Measurements from ENCODE around the gene PRUNE1.

Gene PRUNE1

GRCh38 chr1:151006327-151007052, 1.8 kb upstream of the PRUNE1 start, which contains the start of gene MINDY1:
Gene MINDY1, minus strand, starts transcription at chr1:151006902. Its CDS starts 4,285 bp downstream, at chr1:151002617.
- H3K4me3 ChIP-seq (ENCODE audit: low read length) = peak within 1 kb of the TSS; percentile 83
- no peaks in the 10 kb centered on the region for H3K36me3 ChIP-seq (ENCODE audit: insufficient read depth, low read length)
- WGBS = 13% methylated on average over 18 of the region's 18 CpGs
- H3K27me3 ChIP-seq (ENCODE audit: insufficient read depth, low read length) = no peaks in the 10 kb centered on the region
- H3K4me1 ChIP-seq (ENCODE audit: insufficient read depth, low read length) = peaks cover 22% of the 10 kb centered on the region
- peak within 1 kb of the TSS; percentile 62 for H3K9ac ChIP-seq (ENCODE audit: low read depth, low read length)
- H3K9me3 ChIP-seq (ENCODE audit: insufficient read depth, low read depth, low read length) = no peaks in the 10 kb centered on the region
- H3K27ac ChIP-seq (ENCODE audit: low read depth, low read length) = peak within 1 kb of the TSS; percentile 68; the same call in 1 of the 2 replicates

DNA sequence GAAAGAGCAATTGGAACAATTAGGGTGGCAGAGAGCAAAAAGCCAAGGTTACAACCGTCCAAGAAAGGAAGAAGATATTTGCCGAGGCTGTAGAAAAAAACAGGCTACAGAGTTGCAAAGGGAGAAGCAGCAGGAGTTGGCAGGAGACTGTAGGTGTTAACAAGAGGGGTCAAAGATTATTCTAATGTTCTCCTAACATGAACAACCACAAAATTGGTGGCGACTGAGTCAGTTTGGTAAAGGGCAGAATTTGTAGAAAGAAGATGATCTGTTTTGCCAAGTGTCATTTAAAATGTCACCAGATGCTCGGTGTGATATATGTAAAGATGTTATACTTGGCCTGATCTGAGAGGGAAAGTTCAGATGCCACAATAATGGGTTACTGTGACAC, 401 bp upstream of the PRUNE1 start:
- 29% methylated on average over 4 of the region's 4 CpGs for WGBS
- Histone ChIP-seq H3K27me3 (ENCODE audit: insufficient read depth, low read length) (no peaks in the 10 kb centered on the region), H3K9ac (ENCODE audit: low read depth, low read length) (peak overlapping the region; percentile 62), H3K9me3 (ENCODE audit: insufficient read depth, low read depth, low read length) (no peaks in the 10 kb centered on the region), H3K36me3 (ENCODE audit: insufficient read depth, low read length) (no peaks in the 10 kb centered on the region), H3K27ac (ENCODE audit: low read depth, low read length) (peak overlapping the region; percentile 68; the same call in 1 of the 2 replicates), H3K4me1 (ENCODE audit: insufficient read depth, low read length) (peaks cover 22% of the 10 kb centered on the region), H3K4me3 (ENCODE audit: low read length) (peak overlapping the region; percentile 83)

DNA sequence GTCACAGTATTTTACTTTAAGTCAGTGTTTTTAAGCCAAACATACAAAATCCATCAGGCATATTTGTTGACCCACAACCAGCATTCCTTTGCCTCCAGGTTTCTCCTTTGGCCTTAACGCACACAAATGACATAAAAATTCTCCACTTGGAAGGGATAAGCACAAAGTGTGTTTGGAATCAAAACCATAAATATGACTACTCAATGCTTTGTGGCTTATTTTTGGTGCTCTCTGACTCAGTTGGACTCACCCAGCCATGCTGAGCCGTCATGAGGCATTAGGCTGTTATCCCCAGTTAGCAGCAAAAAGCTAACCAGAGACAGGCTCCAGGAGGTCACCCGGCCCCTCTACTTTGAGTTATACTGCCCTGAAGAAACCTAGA, 948 bp downstream of the PRUNE1 start:
- Histone ChIP-seq H3K4me3 (ENCODE audit: low read length) (peak overlapping the region; percentile 83), H3K4me1 (ENCODE audit: insufficient read depth, low read length) (peaks cover 22% of the 10 kb centered on the region), H3K27me3 (ENCODE audit: insufficient read depth, low read length) (no peaks in the 10 kb centered on the region), H3K36me3 (ENCODE audit: insufficient read depth, low read length) (no peaks in the 10 kb centered on the region), H3K27ac (ENCODE audit: low read depth, low read length) (no peak overlapping the region), H3K9me3 (ENCODE audit: insufficient read depth, low read depth, low read length) (no peaks in the 10 kb centered on the region), H3K9ac (ENCODE audit: low read depth, low read length) (no peak overlapping the region)
- 76% methylated on average over 3 of the region's 3 CpGs for WGBS

- H3K4me1 ChIP-seq (ENCODE audit: insufficient read depth, low read length) = peaks cover 22% of the 10 kb centered on the region
- H3K9me3 ChIP-seq (ENCODE audit: insufficient read depth, low read depth, low read length) = no peaks in the 10 kb centered on the region
- H3K4me3 ChIP-seq (ENCODE audit: low read length) = no peak overlapping the region
- no peaks in the 10 kb centered on the region for H3K36me3 ChIP-seq (ENCODE audit: insufficient read depth, low read length)
- H3K27ac ChIP-seq (ENCODE audit: low read depth, low read length) = no peak overlapping the region
- 95% methylated on average over 7 of the region's 8 CpGs for WGBS
- H3K9ac ChIP-seq (ENCODE audit: low read depth, low read length) = no peak overlapping the region
- H3K27me3 ChIP-seq (ENCODE audit: insufficient read depth, low read length) = no peaks in the 10 kb centered on the region
These were observed 1.6 kb downstream of the PRUNE1 start for GRCh38 chr1:151009674-151010345.

DNA sequence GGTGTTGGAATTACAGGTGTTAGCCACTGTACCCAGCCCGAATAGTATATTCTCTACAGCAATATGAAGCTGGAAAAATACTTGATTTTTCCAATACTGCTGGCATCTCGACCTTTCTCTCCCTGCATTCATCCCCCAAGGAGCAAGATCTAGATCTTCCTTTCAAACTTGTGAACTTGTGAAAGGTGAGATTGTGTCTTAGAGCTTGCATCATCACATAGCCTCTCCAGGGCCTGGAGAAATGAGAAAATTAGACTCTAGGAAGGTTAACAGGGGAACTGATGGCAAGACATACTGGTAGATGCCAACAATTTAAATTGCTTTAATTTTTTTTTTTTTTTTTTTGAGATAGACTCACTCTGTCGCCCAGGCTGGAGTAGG, 2.1 kb downstream of the PRUNE1 start:
- no peak overlapping the region for H3K9ac ChIP-seq (ENCODE audit: low read depth, low read length)
- 95% methylated on average over 3 of the region's 3 CpGs for WGBS

DNA sequence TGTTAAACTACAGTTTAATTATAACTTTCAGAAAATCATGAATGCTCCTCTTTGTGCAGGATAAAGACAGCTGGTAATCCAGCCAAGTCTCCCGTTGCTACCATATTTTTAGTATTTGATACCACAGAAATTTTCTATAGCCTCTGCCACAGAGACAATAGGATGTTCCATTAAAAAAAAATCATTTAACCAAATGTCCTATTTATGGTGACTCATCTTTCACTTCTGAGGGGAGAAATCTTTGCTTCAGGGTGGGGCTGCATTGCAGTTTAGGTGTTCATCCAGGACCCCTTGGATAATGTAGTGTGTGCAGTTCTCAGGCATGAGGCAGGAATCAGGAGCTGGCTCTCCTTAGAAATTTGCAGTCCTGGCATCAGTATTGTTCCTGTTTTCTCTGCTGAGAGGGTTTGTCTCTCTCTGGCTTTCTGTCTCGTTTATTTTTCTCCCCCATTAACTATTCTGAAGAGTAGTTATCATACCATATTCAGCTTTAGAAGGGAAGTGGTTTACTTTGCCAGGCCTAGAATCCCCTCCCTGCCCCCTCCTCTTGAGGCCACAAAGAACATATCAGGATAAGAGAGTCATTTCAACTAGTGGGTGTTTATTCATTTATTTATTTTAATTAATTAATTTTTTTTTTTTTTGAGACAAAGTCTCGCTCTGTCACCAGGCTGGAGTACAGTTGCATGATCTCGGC, 3.1 kb downstream of the PRUNE1 start:
- Histone ChIP-seq H3K9ac (ENCODE audit: low read depth, low read length) (no peak overlapping the region), H3K36me3 (ENCODE audit: insufficient read depth, low read length) (no peaks in the 10 kb centered on the region), H3K9me3 (ENCODE audit: insufficient read depth, low read depth, low read length) (no peaks in the 10 kb centered on the region), H3K4me3 (ENCODE audit: low read length) (no peak overlapping the region), H3K27ac (ENCODE audit: low read depth, low read length) (no peak overlapping the region), H3K27me3 (ENCODE audit: insufficient read depth, low read length) (no peaks in the 10 kb centered on the region), H3K4me1 (ENCODE audit: insufficient read depth, low read length) (peaks cover 13% of the 10 kb centered on the region)
- WGBS = 97% methylated on average over 3 of the region's 4 CpGs

More for the DNA sequence above, 2.1 kb downstream of the PRUNE1 start:
- Histone ChIP-seq H3K4me1 (ENCODE audit: insufficient read depth, low read length) (peaks cover 21% of the 10 kb centered on the region), H3K4me3 (ENCODE audit: low read length) (no peak overlapping the region), H3K36me3 (ENCODE audit: insufficient read depth, low read length) (no peaks in the 10 kb centered on the region), H3K9me3 (ENCODE audit: insufficient read depth, low read depth, low read length) (no peaks in the 10 kb centered on the region), H3K27ac (ENCODE audit: low read depth, low read length) (no peak overlapping the region), H3K27me3 (ENCODE audit: insufficient read depth, low read length) (no peaks in the 10 kb centered on the region)

DNA sequence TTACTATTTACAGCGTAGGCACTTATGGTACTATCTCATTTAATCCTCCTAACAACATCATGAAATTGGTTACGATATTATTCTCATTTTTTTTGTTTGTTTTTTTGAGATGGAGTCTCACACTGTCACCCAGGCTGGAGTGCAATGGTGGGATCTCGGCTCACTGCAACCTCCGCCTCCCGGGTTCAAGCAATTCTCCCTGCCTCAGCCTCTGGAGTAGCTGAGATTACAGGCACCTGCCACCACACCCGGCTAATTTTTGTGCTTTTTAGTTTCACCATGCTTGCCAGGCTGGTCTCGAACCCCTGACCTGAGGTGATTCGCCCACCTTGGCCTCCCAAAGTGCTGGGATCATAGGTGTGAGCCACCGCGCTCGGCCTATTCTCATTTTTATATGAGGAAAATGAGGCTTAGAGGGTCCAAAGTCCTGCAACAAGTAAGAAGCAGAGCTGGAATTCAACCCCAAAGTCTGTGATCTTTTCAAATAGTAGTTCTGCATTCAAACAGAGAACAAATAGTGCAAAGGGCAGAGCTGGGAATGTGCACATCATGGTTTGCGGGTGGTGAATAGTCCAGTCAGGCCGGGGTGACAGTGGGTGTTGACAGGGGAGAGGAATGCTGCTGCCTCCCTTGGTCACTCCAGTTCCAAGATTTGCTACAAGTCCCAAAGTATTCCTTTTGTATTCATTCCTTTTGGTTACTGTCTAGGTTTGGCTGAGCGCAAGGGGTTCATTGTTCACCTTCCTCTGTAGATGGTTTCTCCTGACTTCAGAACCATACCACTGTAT, 4.6 kb downstream of the PRUNE1 start:
- Histone ChIP-seq H3K9ac (ENCODE audit: low read depth, low read length) (no peak overlapping the region), H3K27ac (ENCODE audit: low read depth, low read length) (no peak overlapping the region), H3K27me3 (ENCODE audit: insufficient read depth, low read length) (no peaks in the 10 kb centered on the region), H3K4me3 (ENCODE audit: low read length) (no peak overlapping the region), H3K4me1 (ENCODE audit: insufficient read depth, low read length) (peaks cover 5% of the 10 kb centered on the region), H3K9me3 (ENCODE audit: insufficient read depth, low read depth, low read length) (no peaks in the 10 kb centered on the region), H3K36me3 (ENCODE audit: insufficient read depth, low read length) (peaks cover 2% of the 10 kb centered on the region)
- 95% methylated on average over 14 of the region's 14 CpGs for WGBS

DNA sequence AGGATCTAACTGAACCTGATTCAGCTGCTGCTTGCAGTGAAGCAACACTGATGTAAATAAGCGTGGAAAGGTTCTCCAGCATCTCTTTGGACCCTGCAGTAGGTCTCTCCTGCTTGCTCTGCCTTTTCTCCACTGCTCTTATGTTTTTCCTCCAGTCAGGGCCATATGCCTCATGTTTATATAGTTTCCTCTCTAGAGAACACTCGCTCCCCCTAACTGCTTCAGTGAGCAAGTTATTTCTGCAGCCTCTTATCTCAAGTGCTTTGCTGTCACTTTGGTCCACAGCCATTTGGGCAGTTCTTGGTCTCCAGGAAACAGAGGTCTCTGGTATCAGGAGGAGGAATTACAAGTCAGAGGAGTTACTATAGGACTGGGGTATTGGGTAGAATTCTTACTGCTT, 5.3 kb downstream of the PRUNE1 start:
- Histone ChIP-seq H3K9ac (ENCODE audit: low read depth, low read length) (no peak overlapping the region), H3K27ac (ENCODE audit: low read depth, low read length) (no peak overlapping the region), H3K36me3 (ENCODE audit: insufficient read depth, low read length) (peaks cover 8% of the 10 kb centered on the region), H3K4me1 (ENCODE audit: insufficient read depth, low read length) (peaks cover 3% of the 10 kb centered on the region; the same call in 1 of the 2 replicates), H3K9me3 (ENCODE audit: insufficient read depth, low read depth, low read length) (no peaks in the 10 kb centered on the region), H3K27me3 (ENCODE audit: insufficient read depth, low read length) (no peaks in the 10 kb centered on the region), H3K4me3 (ENCODE audit: low read length) (no peak overlapping the region)
- 94% methylated on average over 2 of the region's 2 CpGs for WGBS

- H3K36me3 ChIP-seq (ENCODE audit: insufficient read depth, low read length) = peaks cover 38% of the 10 kb centered on the region
- no peaks in the 10 kb centered on the region for H3K4me1 ChIP-seq (ENCODE audit: insufficient read depth, low read length)
- 51% methylated on average over 5 of the region's 6 CpGs for WGBS
- no peak overlapping the region for H3K27ac ChIP-seq (ENCODE audit: low read depth, low read length)
- H3K9me3 ChIP-seq (ENCODE audit: insufficient read depth, low read depth, low read length) = no peaks in the 10 kb centered on the region
- H3K9ac ChIP-seq (ENCODE audit: low read depth, low read length) = no peak overlapping the region
- H3K4me3 ChIP-seq (ENCODE audit: low read length) = no peak overlapping the region
- no peaks in the 10 kb centered on the region for H3K27me3 ChIP-seq (ENCODE audit: insufficient read depth, low read length)
These were observed 16.4 kb downstream of the PRUNE1 start for GRCh38 chr1:151024540-151025146.

- Histone ChIP-seq H3K4me1 (ENCODE audit: insufficient read depth, low read length) (no peaks in the 10 kb centered on the region), H3K4me3 (ENCODE audit: low read length) (no peak overlapping the region), H3K36me3 (ENCODE audit: insufficient read depth, low read length) (peaks cover 48% of the 10 kb centered on the region), H3K27ac (ENCODE audit: low read depth, low read length) (no peak overlapping the region), H3K9ac (ENCODE audit: low read depth, low read length) (no peak overlapping the region), H3K27me3 (ENCODE audit: insufficient read depth, low read length) (no peaks in the 10 kb centered on the region), H3K9me3 (ENCODE audit: insufficient read depth, low read depth, low read length) (no peaks in the 10 kb centered on the region)
These were observed 18.2 kb downstream of the PRUNE1 start for GRCh38 chr1:151026460-151026859.
